Measurements from ENCODE around the gene HBQ1.
"Not testable (repeated sequence)": the region's sequence is repeated elsewhere in the genome, so short reads cannot be mapped to it uniquely, and the experiment has no call there.

Gene HBQ1

GRCh38 chr16:160691-161190, 19.5 kb upstream of the HBQ1 start:
- DNase-seq (ENCODE audit: low spot score): no peak

- DNase-seq (ENCODE audit: low spot score): no peak
Observed at GRCh38 chr16:162271-162991, 17.8 kb upstream of the HBQ1 start.

GRCh38 chr16:163139-163538, 17.1 kb upstream of the HBQ1 start:
- not testable (repeated sequence) for DNase-seq (ENCODE audit: low spot score)

- DNase-seq (ENCODE audit: low spot score): not testable (repeated sequence)
Observed at GRCh38 chr16:163696-164095, 16.6 kb upstream of the HBQ1 start.

GRCh38 chr16:164134-164823, 16.0 kb upstream of the HBQ1 start:
- DNase-seq (ENCODE audit: low spot score): not testable (repeated sequence)

GRCh38 chr16:164827-165538, 15.3 kb upstream of the HBQ1 start:
- DNase-seq (ENCODE audit: low spot score): no peak

- no peak for DNase-seq (ENCODE audit: low spot score)
Observed at GRCh38 chr16:165539-166374, 14.5 kb upstream of the HBQ1 start, which contains the start of gene HBM. TSS of gene HBM (plus strand) at chr16:165978. CDS start at chr16:165998, 20 bp downstream.

GRCh38 chr16:166375-167121, 13.7 kb upstream of the HBQ1 start:
- DNase-seq (ENCODE audit: low spot score): no peak

GRCh38 chr16:167122-167690, 13.1 kb upstream of the HBQ1 start:
- no peak for DNase-seq (ENCODE audit: low spot score)

- DNase-seq (ENCODE audit: low spot score): no peak
Observed at GRCh38 chr16:168424-168823, 11.8 kb upstream of the HBQ1 start.

- no peak for DNase-seq (ENCODE audit: low spot score)
Observed at GRCh38 chr16:169014-169413, 11.2 kb upstream of the HBQ1 start.

GRCh38 chr16:170088-170507, 10.2 kb upstream of the HBQ1 start:
- DNase-seq (ENCODE audit: low spot score): not testable (repeated sequence)

GRCh38 chr16:170788-171187, 9.5 kb upstream of the HBQ1 start:
- no peak for DNase-seq (ENCODE audit: low spot score)

- DNase-seq (ENCODE audit: low spot score): not testable (repeated sequence)
Observed at GRCh38 chr16:172374-172941, 7.8 kb upstream of the HBQ1 start, which contains the start of gene HBA2. TSS of gene HBA2 (plus strand) at chr16:172876. CDS start at chr16:172913, 37 bp downstream.

- DNase-seq (ENCODE audit: low spot score): not testable (repeated sequence)
Observed at GRCh38 chr16:173211-173854, 6.9 kb upstream of the HBQ1 start.

GRCh38 chr16:173928-174769, 6.1 kb upstream of the HBQ1 start:
- not testable (repeated sequence) for DNase-seq (ENCODE audit: low spot score)

GRCh38 chr16:175011-175949, 5.0 kb upstream of the HBQ1 start:
- DNase-seq (ENCODE audit: low spot score): no peak

All from globus pallidus (tissue), 1 donor.